T1000 (cell line): ENCODE measurements around the gene KIF3B.
A peak's percentile ranks its signal among the peaks of the same experiment; 100 is the strongest.
"Not testable (repeated sequence)": the region's sequence is repeated elsewhere in the genome, so short reads cannot be mapped to it uniquely, and the experiment has no call there.

Source experiments
- DNase-seq: peaks from one replicate; lab custom pipeline; 2025; ENCODE audit warnings: mixed read lengths; lab: John Stamatoyannopoulos, UW

The KIF3B gene

DNA sequence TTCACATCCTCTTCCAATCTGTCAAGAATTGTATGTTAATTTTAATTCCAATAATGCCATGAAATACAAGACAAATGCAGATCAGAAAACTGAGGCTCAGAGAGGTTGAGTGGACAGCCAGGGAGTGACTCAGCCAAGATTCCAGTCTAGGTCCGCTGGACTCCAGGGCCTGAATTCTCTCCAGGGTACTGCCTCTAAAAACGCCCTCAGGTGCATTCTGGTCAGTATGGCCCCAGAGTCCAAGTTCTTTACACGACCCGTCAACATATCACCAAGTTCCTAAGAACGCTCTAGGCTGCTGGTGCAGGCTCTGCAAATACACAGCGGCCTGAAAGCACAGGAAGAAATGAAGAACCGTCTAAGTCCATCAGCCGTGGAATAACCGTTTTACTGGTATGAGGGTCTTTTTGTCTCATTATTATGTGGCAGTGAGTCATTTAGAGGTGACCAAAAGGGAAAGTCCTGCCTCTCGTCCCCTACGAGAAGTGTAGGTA, 80.0 kb downstream of the KIF3B start:
- DNase-seq: no peak

DNA sequence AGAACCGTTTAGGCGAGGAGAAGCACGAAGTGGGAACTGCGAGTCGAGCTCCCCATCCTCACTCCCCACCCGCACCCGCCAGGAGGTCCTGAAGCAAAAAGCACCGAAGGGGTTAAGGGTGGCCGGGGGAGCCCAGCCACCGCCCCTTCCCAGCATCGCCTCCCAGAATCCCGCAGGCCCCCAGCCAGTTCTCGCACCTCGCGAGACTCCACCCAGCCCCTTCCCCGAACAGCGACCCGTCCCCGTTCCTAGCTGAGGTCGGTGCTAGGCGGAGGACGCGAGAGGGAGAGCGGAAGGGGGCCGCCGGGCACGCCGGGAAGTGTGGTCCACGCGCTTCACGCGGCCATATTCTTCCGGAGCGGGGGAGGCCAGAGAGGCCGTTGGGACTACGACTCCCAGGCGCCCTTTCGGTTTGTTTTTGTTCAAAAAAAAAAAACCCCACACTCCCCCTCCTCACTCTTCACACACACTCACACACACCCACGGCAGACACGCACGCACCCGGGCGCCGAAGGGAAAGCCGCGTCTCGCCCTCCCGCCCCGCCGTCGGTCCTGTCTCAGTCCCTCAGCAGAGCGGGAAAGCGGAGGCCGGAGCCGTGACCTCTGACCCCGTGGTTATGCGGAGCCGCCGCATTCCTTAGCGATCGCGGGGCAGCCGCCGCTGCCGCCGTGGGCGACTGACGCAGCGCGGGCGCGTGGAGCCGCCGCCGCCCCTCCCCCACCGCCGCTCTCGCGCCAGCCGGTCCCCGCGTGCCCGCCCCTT, 80.6 kb downstream of the KIF3B start, which contains the start of gene ASXL1:
ASXL1 (plus strand) TSS at position 463 of the 763 bp plus-strand sequence. CDS start 445 bp downstream, outside the sequence.
- peak; percentile 84 for DNase-seq

DNA sequence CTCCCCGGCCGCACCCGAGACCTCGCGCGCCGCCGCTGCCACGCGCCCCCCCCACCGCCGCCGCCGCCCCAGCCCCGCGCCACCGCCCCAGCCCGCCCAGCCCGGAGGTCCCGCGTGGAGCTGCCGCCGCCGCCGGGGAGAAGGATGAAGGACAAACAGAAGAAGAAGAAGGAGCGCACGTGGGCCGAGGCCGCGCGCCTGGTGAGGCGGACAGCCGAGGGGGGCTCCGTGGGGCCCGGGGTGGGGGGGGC, 81.1 kb downstream of the KIF3B start:
- DNase-seq: no peak

DNA sequence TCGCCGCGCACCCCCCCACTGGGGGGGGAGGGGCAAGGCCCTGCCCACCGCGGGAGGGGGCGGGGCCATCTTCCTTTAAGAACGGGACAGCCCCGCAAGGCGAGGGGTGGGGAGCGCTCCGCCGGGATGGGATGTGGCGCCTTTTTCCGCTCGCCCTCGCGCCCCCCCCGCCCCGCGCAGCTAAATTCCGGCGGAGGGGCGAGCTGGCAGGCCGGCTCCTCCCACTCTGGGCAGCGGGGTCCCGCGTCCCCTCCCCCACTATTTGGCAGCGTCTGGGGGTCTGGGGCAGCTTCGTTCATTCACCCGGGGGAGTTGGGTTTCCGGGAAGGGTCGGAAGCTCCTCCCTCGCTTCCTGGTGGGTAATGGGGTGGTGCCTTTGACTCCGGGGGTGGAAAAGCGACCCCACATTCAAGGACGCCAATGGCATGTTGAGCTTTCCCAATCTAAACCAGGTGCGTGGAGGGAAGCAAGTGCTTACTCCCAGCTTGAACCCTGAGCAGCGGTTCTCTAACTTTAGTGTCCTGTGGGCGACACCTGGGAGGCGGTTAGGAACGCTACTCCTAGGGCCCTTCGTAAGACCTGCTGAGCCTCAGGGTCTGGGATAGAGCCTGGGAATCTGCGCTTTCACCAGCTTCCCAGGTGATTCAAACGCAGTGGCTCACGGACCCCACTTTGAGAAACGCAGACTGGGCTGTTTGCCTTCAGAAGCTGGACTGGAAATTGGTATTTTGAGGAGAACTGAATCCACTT, 81.6 kb downstream of the KIF3B start:
- DNase-seq: peak; percentile 44

DNA sequence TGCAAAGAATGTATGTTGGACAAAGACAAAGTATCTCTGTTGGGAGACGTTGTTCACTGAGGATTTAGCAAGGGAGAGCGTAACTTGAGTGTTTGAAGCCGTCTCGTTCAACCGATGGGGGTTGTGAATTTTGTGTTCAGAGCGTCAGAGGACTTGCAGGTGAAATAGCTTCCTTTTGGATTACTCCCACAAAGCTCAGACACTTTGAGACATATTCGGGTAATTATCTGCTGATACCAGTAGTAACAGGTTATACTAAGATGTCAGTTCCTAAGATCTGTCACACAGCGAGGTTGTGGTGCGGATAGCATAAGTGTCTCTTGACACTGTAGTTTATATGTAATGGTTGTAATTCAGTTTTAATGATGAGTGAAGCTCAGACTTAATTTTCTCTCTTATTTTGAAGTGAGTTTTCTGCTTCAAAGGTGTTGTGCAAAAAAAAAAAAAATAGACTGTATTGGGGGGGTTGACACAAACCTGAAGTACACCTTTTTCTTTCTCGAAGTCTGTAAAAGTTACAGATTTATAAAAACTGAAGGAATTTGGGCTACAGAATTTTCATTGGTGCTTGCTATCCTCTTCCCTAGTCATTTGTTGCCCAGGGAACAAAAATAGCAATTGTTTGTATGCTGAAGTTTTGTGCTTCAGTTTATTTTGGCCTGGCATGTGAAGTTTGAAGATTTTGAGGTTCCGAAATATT, 82.3 kb downstream of the KIF3B start:
- DNase-seq: no peak

DNA sequence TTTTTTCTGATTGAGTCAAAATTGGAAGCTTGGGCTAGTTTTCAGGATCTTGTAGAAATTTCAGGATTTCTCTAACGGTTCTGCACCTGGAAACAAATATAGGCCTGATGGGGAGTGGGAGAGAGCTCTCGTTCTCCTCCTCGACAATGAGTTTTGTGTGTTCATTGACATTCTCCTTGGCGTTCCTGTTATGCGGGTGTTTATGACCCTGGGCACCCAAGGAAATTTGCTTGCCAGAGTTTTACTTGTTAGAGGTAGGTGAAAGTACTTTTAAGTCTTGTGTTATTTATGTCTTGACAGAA, 82.8 kb downstream of the KIF3B start:
- DNase-seq: no peak

DNA sequence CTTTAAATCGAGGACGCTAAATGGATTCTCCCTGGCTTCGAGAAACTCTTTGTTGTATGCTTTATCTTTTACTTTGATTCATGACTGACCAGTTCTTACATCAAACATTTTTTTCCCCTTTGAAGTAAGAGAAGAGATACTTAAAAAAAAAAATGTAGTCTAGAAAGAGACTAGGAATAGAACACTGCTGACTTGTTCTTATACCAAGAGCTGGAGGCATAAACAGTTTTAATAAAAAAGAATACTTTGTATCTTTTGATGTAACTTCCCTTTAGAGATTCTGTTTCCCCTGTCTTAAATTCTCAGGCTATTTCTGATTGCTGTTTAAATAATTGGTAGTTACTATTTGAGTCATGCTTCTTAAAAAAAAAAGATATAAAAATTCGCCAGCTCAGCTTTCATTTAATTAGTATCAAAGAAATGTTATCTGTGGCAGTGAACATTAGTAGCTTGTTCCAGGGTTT, 85.5 kb downstream of the KIF3B start:
- no peak for DNase-seq

DNA sequence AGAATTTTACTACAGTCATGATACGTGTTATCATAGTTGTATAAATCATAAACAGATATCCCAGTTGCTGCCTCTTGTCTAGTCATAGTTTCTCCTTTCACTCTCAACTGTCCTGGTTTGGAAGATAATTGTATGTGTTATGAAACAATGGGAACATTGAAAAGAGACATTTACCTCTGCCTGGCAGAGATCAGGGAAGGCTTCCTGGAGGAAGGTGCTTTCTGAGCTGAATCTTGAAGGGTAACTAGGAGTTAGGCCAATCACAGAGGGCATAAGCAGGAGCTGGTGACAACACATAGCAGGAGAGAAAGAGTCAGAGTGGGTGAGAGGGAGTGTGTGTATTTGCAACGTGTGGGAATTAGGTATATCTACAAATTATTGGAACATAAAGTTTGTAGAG, 86.0 kb downstream of the KIF3B start:
- DNase-seq: no peak

DNA sequence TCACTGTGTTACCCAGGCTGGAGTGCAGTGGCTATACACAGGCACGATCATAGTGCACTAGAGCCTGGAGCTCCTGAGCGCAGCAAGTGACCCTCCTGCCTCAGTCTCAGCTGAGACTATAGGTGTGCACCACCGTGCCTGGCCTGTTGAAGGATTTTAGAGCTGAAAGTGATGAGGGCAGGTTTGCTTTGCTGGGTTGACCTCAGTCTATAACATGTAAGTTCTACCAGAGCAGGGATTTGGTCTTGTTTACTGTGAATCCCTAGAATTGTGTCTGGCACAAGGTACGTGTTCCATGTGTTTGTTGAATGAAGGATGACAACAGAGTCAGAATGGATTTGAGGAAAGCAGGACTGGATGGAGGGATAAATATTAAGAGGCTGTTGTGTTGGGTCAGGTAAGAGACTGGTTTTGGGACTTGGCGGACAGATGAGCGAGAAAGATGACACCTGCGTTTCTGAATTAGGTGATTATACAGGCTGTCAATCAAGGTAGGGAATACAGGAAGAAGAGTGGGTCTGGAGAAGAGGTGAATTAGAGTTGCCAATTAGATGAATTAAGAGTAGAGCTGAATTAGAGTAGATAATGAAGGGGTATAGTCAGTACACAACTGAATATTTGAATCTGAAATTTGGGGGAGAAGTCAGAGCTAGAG, 87.2 kb downstream of the KIF3B start:
- DNase-seq: no peak

DNA sequence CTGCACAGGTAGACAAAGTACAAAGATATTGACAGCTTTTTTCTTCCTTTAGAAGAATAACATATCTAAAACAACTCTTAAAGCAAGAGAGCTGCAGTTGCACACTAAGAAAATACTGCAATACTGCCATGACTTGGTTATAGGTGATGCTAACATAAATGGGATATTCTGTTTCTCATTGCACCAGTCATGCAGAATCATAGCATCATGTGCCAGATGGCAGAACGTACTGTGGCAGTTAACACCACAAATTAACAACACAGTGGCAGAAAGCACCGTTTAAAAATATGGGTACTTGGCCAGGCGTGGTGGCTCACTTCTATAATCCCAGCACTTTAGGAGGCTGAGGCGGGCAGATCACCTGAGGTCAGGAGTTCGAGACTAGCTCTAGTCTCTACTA, 88.1 kb downstream of the KIF3B start:
- no peak for DNase-seq

DNA sequence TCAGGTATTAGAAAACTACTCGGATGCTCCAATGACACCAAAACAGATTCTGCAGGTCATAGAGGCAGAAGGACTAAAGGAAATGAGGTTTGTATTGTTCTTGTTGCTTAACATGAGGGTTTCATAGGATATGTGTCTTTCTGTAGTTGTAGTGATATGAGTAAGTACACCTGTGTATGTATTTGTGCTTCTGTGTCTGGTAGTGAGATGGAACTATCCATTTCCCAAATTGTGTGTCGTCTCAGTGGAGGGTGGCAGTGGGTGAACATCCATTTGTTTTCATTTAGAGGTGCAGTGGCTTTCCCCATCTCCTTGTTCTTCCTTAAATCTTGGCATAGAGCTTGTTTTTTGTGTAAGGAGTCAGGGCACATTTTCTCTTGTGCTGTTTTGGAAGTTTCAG, 88.9 kb downstream of the KIF3B start:
- no peak for DNase-seq

DNA sequence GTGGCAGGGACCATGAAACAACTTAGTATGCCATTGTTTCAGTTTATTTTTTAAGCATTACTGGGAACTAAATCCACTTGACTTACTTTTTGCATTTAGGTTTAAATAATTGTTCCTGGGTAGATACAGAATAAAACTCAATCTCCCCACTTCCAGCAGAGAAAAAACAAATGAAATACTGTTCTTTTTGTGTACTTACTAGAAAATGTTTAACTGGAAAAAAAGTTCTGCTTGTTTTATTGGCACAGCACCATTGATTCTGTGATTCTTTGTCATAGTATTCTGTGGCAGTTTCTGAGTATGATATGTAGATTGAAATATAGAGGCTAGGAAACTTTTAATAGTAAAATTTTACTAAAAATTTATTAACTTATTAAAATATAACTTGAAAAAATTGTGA, 90.9 kb downstream of the KIF3B start:
- no peak for DNase-seq

DNA sequence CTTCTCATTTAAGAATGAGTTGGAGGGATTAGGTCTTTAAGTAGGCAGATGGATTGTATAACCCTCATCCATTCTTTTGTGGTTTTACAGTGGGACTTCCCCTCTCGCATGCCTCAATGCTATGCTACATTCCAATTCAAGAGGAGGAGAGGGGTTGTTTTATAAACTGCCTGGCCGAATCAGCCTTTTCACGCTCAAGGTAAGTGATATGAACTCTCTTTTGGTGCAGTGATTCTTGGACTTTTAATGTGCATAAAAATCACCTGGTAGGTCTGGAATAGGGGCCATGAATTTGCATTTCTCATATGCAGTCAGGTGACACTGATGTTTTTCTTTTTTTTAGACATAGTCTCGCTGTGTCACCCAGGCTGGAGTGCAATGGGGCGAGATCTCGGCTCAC, 91.5 kb downstream of the KIF3B start:
- no peak for DNase-seq

DNA sequence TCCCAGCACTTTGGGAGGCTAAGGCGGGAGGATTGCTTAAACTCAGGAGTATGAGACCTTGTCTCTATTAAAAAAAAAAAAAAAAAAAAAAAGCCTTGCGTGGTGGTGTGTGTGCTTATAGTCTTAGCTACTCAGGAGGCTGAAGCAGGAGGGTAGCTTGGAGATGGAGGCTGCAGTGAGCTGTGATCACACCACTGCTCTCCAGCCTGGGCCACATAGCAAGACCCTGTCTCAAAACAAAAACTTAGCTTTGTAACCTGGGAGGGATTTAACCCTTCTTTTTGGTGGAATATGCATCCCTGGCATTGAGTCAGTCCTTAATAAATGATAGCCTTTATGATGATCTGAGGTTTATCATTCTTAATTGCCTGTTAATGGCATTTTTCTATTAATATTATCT, 93.4 kb downstream of the KIF3B start:
- no peak for DNase-seq

DNA sequence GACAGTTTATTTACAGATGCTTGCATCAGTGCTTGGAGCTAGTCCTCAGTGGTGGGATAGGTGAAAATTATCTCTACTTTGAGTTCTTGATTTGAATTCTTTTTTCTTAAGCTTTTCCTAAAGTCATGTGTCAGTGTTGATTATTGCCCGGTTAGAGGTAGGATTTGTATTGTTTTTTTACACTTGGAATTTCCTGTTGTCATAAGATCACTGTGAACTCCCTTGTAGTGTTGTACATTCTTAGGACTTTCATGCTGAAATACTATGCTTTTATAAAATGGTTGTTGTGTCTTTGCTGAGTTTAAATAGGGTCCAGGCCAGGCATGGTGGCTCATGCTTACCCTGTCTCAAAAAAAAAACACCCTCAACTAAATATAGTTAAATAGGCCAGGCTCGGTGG, 101.0 kb downstream of the KIF3B start:
- DNase-seq: no peak

DNA sequence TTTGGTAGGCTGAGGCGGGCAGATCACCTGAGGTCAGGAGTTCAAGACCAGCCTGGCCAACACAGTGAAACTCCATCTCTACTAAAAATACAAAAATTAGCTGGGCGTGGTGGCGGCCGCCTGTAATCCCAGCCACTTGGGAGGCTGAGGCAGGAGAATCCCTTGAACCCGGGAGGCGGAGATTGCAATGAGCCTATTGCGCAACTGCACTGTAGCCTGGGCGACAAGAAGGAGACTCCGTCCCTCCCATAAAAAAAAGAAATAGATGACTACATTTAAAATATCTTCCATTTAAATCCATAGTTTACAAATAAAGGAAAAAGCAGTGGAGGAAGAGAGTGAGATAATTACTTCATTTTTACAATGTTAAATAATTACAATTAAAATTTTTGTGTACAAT, 102.6 kb downstream of the KIF3B start:
- not testable (repeated sequence) for DNase-seq

DNA sequence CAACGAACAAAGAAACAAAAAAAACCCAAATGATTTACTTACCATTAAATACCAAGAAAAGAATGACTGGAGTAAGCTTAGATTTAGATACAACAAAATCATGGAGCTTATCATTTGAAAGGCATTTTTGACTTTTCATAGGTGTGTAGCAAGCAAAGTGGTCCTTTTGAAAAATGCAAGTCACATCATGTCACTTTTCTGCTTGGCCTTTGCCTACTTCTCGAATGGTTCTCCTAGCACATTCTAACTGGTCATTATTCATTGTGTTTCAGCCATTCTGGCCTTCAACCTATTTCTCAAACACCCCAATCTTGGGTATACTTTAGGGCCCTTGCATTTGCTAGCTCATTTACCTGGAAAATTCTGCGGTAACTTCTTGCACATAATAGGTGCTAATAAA, 103.3 kb downstream of the KIF3B start:
- no peak for DNase-seq

DNA sequence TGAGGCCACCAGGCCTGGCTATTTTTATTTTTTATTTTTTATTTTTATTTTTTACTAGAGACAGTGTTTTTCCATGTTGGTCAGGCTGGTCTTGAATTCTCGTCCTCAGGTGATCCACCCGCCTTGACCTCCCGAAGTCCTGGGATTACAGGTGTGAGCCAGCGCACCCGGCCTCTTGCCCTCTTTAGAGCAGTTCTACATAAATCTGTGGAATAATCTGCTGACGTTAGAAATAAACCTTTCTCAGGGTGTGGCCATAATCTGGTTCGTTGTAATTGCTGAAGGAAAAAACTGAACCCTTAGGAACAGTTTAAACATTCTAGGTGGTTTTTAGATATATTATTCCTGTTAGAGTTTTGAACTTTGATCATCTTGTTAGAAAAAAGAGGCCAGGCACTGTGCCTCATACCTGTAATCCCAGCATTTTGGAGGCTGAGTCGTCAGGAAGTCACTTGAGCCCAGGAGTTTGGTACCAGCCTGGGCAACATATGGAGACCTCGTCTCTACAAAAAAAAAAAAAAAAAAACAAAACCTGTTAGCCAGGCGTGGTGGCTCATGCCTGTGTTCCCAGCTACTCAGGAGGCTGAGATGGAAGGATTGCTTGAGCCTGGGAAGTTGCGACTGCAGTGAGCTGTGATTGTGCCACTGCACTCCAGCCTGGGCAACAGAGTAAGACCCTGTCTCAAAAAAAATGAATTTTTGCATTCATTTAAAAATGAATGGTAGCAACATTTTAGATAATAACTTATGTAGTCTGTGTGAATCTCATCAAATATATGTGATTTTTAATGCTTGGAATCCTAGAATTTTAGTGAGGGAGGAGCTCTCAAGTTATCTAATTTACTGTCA, 104.9 kb downstream of the KIF3B start:
- no peak for DNase-seq

DNA sequence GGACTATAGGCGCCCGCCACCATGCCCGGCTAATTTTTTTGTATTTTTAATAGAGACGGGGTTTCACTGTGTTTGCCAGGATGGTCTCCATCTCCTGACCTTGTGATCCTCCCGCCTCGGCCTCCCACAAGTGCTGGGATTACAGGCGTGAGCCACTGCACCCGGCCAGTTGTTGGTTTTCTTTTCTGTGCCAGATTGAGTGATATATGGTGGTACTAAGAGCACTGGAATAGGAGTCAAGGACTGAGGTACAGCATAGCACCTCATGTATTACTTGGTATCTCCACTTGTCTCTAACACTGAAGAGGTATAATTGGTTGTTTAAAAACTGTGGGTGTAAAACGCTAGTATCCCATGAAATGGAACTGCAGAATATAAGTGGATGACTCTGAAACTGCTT, 106.0 kb downstream of the KIF3B start:
- DNase-seq: not testable (repeated sequence)
